ENCODE results near the gene SNX32. TPM values are rescaled to one million over a fixed set of nuclear protein-coding genes. Genes with fewer than 3 reads are reported as not detected.

SNX32 gene
- total and polyA plus RNA-seq, 11 donors: 0.11 to 0.54 (median 0.37) TPM; not detected in 5

- Histone ChIP-seq H3K27ac (peak overlapping the region in 11 of 12 donors; percentile 93 to 100 (median 98)), H3K36me3 (peaks cover 0 to 52% (median 43%) of the 10 kb centered on the region in 9 donors), H3K4me3 (peak overlapping the region in 11 of 12 donors; percentile 62 to 98 (median 79)), H3K4me1 (peaks cover 9 to 54% (median 36%) of the 10 kb centered on the region in 12 donors), H3K9me3 (no peaks in the 10 kb centered on the region), H3K27me3 (no peaks in the 10 kb centered on the region)
- 77 to 78% (median 77%) methylated on average over 14 of the region's 14 CpGs for WGBS, 4 donors
- ATAC-seq (no peak), DNase-seq (peak in 1 of 5 donors; percentile 35)
- TF ChIP-seq, protein P1, sequence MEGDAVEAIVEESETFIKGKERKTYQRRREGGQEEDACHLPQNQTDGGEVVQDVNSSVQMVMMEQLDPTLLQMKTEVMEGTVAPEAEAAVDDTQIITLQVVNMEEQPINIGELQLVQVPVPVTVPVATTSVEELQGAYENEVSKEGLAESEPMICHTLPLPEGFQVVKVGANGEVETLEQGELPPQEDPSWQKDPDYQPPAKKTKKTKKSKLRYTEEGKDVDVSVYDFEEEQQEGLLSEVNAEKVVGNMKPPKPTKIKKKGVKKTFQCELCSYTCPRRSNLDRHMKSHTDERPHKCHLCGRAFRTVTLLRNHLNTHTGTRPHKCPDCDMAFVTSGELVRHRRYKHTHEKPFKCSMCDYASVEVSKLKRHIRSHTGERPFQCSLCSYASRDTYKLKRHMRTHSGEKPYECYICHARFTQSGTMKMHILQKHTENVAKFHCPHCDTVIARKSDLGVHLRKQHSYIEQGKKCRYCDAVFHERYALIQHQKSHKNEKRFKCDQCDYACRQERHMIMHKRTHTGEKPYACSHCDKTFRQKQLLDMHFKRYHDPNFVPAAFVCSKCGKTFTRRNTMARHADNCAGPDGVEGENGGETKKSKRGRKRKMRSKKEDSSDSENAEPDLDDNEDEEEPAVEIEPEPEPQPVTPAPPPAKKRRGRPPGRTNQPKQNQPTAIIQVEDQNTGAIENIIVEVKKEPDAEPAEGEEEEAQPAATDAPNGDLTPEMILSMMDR (IDR thresholded peaks at IDR 0.05): no peak
- TF ChIP-seq POLR2A (IDR thresholded peaks at IDR 0.05): no peak
- intact Hi-C loops (cut with DNase I): loop anchor here in 5 of 10 donors (2.0 to 10.0 kb wide), 4 partner anchors 68 to 115 kb away; partner anchors contain the start of genes BANF1 (in 2 of the 5), EIF1AD (in 2 of the 5) and SART1 (in 2 of the 5)
These were observed 53.3 kb downstream of the SNX32 start for GRCh38 chr11:65886826-65887722.

DNA sequence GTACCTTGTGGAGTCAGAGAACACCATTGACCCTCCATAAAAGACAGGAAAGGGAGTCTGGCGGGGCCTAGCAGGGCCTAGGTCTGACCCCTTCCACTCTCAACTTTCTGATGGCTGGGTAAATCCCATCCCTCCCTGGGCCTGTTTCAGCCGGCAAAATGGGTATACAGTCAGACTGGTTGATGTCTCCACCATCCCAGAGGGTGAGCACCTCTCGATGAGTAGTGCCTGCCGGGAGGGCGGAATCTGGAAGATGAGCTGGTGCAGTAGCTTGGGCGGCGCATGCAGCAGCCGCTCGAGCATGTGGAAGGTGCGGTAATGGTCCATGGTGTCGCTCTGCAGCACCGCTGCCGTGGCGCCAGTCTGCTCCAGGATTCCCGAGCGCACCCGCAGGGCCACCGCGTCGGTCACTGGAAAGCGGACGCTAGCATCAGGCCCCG is 54.0 kb downstream of the SNX32 start:
- intact Hi-C loops (cut with DNase I): loop anchor here in 9 of 10 donors (1.0 to 10.0 kb wide), 12 partner anchors 14 to 115 kb away; partner anchors contain the start of genes C11orf68 (in 3 of the 9), DRAP1 (in 3 of the 9), SART1 (in 3 of the 9) and BANF1 (in 2 of the 9)
- ATAC-seq (no peak), DNase-seq (no peak)
- Histone ChIP-seq H3K36me3 (peaks cover 0 to 45% (median 38%) of the 10 kb centered on the region in 9 donors), H3K4me1 (peaks cover 11 to 61% (median 43%) of the 10 kb centered on the region in 12 donors), H3K27me3 (no peaks in the 10 kb centered on the region), H3K4me3 (peak overlapping the region; percentile 28 to 98 (median 78)), H3K27ac (peak overlapping the region; percentile 89 to 100 (median 98)), H3K9me3 (no peaks in the 10 kb centered on the region)
- WGBS, 4 donors: 0 to 5% (median 3%) methylated on average over 18 to 23 of the region's 23 CpGs
- TF ChIP-seq, protein P1 (IDR thresholded peaks at IDR 0.05): no peak
- TF ChIP-seq POLR2A (IDR thresholded peaks at IDR 0.05): no peak

- Histone ChIP-seq H3K36me3 (peaks cover 0 to 40% (median 33%) of the 10 kb centered on the region in 9 donors), H3K4me1 (peaks cover 13 to 66% (median 47%) of the 10 kb centered on the region in 12 donors), H3K27ac (peak within 1 kb of the TSS; percentile 89 to 100 (median 98)), H3K4me3 (peak within 1 kb of the TSS; percentile 28 to 98 (median 78)), H3K9me3 (no peaks in the 10 kb centered on the region), H3K27me3 (no peaks in the 10 kb centered on the region)
- ATAC-seq (peak; percentile 85 to 89 (median 88)), DNase-seq (peak; percentile 98 to 99 (median 99))
- intact Hi-C loops (cut with DNase I): loop anchor here in 9 of 10 donors (1.0 to 10.0 kb wide), 11 partner anchors 15 to 114 kb away; partner anchors contain the start of genes C11orf68 (in 3 of the 9), DRAP1 (in 3 of the 9), SART1 (in 3 of the 9) and BANF1 (in 2 of the 9)
- 0 to 1% (median 0%) methylated on average over 33 to 57 of the region's 57 CpGs for WGBS, 4 donors
- peak in 1 of 2 donors; percentile 81 for TF ChIP-seq POLR2A (IDR thresholded peaks at IDR 0.05)
- TF ChIP-seq, protein P1 (IDR thresholded peaks at IDR 0.05): peak; percentile 79 to 90 (median 84)
These were observed 54.5 kb downstream of the SNX32 start, which contains the start of gene FIBP for GRCh38 chr11:65888163-65888814. Gene FIBP, minus strand, starts transcription at chr11:65888471. Its CDS starts 53 bp downstream, at chr11:65888418.
